ENCODE measurements around the gene RPL19.

DNA sequence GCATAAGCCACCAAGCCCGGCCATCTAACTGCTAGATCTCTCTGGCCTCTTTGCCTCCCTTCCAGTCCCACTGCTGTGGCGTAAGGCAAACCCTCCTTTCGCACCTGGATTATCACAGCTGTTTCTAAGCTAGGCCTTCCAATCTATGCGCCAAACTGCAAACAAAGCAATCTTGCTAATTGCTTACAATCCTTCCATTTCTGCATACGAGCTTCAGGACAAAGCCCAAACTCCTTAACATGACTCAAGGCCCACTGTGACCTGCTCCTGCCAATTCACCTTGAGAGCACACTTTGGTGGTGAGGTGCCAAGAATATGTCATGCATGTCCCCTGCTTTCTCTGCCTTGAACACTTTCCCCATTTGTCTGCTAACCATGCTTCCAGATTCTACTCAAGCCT lies 28.1 kb upstream of the RPL19 start:
- TF ChIP-seq EZH2 (IDR thresholded peaks at IDR 0.05; ENCODE audit: borderline replicate concordance, low read depth, low read length, severe bottlenecking), result no peak
- TF ChIP-seq, protein P1, sequence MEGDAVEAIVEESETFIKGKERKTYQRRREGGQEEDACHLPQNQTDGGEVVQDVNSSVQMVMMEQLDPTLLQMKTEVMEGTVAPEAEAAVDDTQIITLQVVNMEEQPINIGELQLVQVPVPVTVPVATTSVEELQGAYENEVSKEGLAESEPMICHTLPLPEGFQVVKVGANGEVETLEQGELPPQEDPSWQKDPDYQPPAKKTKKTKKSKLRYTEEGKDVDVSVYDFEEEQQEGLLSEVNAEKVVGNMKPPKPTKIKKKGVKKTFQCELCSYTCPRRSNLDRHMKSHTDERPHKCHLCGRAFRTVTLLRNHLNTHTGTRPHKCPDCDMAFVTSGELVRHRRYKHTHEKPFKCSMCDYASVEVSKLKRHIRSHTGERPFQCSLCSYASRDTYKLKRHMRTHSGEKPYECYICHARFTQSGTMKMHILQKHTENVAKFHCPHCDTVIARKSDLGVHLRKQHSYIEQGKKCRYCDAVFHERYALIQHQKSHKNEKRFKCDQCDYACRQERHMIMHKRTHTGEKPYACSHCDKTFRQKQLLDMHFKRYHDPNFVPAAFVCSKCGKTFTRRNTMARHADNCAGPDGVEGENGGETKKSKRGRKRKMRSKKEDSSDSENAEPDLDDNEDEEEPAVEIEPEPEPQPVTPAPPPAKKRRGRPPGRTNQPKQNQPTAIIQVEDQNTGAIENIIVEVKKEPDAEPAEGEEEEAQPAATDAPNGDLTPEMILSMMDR (IDR thresholded peaks at IDR 0.05; ENCODE audit: borderline replicate concordance, extremely low read depth, low read length, poor library complexity, severe bottlenecking), result no peak
